Keratinocyte (primary cell): Measurements from ENCODE around the gene ZNF423. TPM values are rescaled to one million over a fixed set of nuclear protein-coding genes. Genes with fewer than 3 reads are reported as not detected.

ENCODE experiments used
- DNase-seq: peaks from one replicate; pipeline ENCODE4 v3.0.0-alpha.2; 2011; ENCODE audit warnings: low read depth, missing footprints, low spot score
- FAIRE-seq: peaks from 2 replicates; lab custom pipeline; 2011; peaks lifted over from hg19 to GRCh38; lab: Jason Lieb, UNC
- H2AFZ ChIP-seq: 2 replicates; pipeline ENCODE4 v1.6.0; 2012; ENCODE audit warnings: low read length, control low read depth, inconsistent platforms; ENCODE audit not compliant: control insufficient read depth
- H3K27ac ChIP-seq: 2 replicates; pipeline ENCODE4 v1.5.1; 2011; ENCODE audit warnings: low read length; ENCODE audit not compliant: control insufficient read depth, insufficient read depth
- H3K27me3 ChIP-seq: 3 replicates; pipeline ENCODE4 v1.6.0; 2011; ENCODE audit warnings: low read length; ENCODE audit not compliant: control insufficient read depth, insufficient read depth; ENCODE audit errors: extremely low read depth
- H3K36me3 ChIP-seq, 2 experiments: 2 replicates in 1 of 2; 3 replicates in 1 of 2; pipeline ENCODE4 v1.5.1; 2011; ENCODE audit warnings: low read length in 2 of 2, mild to moderate bottlenecking in 1 of 2; ENCODE audit not compliant: control insufficient read depth in 2 of 2, insufficient read depth in 2 of 2; ENCODE audit errors: extremely low read depth in 1 of 2
- H3K4me1 ChIP-seq: 3 replicates; pipeline ENCODE4 v1.5.1; 2011; ENCODE audit warnings: low read length; ENCODE audit not compliant: control insufficient read depth, insufficient read depth; ENCODE audit errors: extremely low read depth
- H3K4me2 ChIP-seq: 3 replicates; pipeline ENCODE4 v1.6.0; 2011; ENCODE audit warnings: low read depth, low read length; ENCODE audit not compliant: control insufficient read depth, insufficient read depth; ENCODE audit errors: extremely low read depth
- H3K4me3 ChIP-seq, 3 experiments: fragments of 200-600 bp in 1 of 3; sonication (generic) in 1 of 3; 2 replicates in 2 of 3; 3 replicates in 1 of 3; pipeline ENCODE4 v1.5.1; 2011 to 2016; ENCODE audit warnings: low read length in 3 of 3, mild to moderate bottlenecking in 3 of 3, control low read depth in 2 of 3, inconsistent platforms in 1 of 3, low read depth in 1 of 3, mixed read lengths in 1 of 3, mixed run types in 1 of 3, moderate library complexity in 1 of 3; ENCODE audit not compliant: control insufficient read depth in 2 of 3, insufficient read depth in 2 of 3; ENCODE audit errors: extremely low read depth in 1 of 3
- H3K79me2 ChIP-seq: 2 replicates; pipeline ENCODE4 v1.6.0; 2012; ENCODE audit warnings: low read length; ENCODE audit not compliant: control insufficient read depth, insufficient read depth
- H3K9ac ChIP-seq: 3 replicates; pipeline ENCODE4 v1.6.0; 2011; ENCODE audit warnings: low read length; ENCODE audit not compliant: control insufficient read depth, insufficient read depth; ENCODE audit errors: extremely low read depth
- H3K9me1 ChIP-seq: 3 replicates; pipeline ENCODE4 v1.6.0; 2011; ENCODE audit warnings: low read length; ENCODE audit not compliant: control insufficient read depth, insufficient read depth; ENCODE audit errors: extremely low read depth
- H3K9me3 ChIP-seq: 2 replicates; pipeline ENCODE4 v1.5.1; 2012; ENCODE audit warnings: low read depth, low read length; ENCODE audit not compliant: control insufficient read depth
- H4K20me1 ChIP-seq: 3 replicates; pipeline ENCODE4 v1.6.0; 2011; ENCODE audit warnings: low read length; ENCODE audit not compliant: control insufficient read depth, insufficient read depth; ENCODE audit errors: extremely low read depth
- EZH2 ChIP-seq: IDR thresholded peaks from one replicate; pipeline ENCODE4 v1.6.1; 2012; ENCODE audit warnings: inconsistent platforms, mild to moderate bottlenecking, low read length, moderate library complexity
- dilution Hi-C: fragments of 300-500 bp; cut with MboI; formaldehyde crosslinking; loops from one replicate; pipeline ENCODE4 v1.7.0; 2020; ENCODE audit warnings: low sequenced_read_pairs; ENCODE audit not compliant: extremely low pct_ligation_motif_present
- polyA plus RNA-seq, 5 experiments: library from polyadenylated mRNA; depleted of rRNA in 3 of 5; stranded (reverse) in 3 of 5; stranded (forward) in 1 of 5; unstranded in 1 of 5; fragments of >200 nt; gene quantifications; 1 replicate in 1 of 5; 2 replicates in 3 of 5; 3 replicates in 1 of 5; pipeline versions ENCODE4 v1.2.1 to v1.2.3, GENCODE V29; 2011 to 2012; ENCODE audit warnings: missing spikeins in 2 of 5, low read depth in 1 of 5, low replicate concordance in 1 of 5
- TF ChIP-seq, protein P1 (sequence below), 3 experiments: IDR thresholded peaks in 1 of 3; conservative IDR thresholded peaks in 1 of 3; optimal IDR thresholded peaks in 1 of 3; 2 replicates in 2 of 3; 3 replicates in 1 of 3; pipeline versions ENCODE3 to v1.5.1; 2011; ENCODE audit warnings: low read length in 3 of 3, mild to moderate bottlenecking in 3 of 3, moderate library complexity in 2 of 3, control low read depth in 1 of 3, inconsistent platforms in 1 of 3; ENCODE audit not compliant: insufficient read depth in 2 of 3; ENCODE audit errors: extremely low read depth in 1 of 3

The ZNF423 gene
- polyA plus RNA-seq, 1 donor (not counting 4 experiments of a cell fraction or from before 2014, with no cell fraction given) = 0.05 TPM

- Histone ChIP-seq H2AFZ (no peak overlapping the region), H3K79me2 (no peaks in the 10 kb centered on the region), H4K20me1 (no peaks in the 10 kb centered on the region), H3K4me1 (no peaks in the 10 kb centered on the region), H3K4me3 (no peak overlapping the region), H3K27me3 (peaks cover 19% of the 10 kb centered on the region), H3K9me1 (no peaks in the 10 kb centered on the region), H3K4me2 (no peak overlapping the region), H3K9me3 (no peaks in the 10 kb centered on the region), H3K36me3 (no peaks in the 10 kb centered on the region), H3K27ac (no peak overlapping the region), H3K9ac (no peak overlapping the region)
- TF ChIP-seq, protein P1, sequence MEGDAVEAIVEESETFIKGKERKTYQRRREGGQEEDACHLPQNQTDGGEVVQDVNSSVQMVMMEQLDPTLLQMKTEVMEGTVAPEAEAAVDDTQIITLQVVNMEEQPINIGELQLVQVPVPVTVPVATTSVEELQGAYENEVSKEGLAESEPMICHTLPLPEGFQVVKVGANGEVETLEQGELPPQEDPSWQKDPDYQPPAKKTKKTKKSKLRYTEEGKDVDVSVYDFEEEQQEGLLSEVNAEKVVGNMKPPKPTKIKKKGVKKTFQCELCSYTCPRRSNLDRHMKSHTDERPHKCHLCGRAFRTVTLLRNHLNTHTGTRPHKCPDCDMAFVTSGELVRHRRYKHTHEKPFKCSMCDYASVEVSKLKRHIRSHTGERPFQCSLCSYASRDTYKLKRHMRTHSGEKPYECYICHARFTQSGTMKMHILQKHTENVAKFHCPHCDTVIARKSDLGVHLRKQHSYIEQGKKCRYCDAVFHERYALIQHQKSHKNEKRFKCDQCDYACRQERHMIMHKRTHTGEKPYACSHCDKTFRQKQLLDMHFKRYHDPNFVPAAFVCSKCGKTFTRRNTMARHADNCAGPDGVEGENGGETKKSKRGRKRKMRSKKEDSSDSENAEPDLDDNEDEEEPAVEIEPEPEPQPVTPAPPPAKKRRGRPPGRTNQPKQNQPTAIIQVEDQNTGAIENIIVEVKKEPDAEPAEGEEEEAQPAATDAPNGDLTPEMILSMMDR (optimal IDR thresholded peaks at IDR 0.05 in 1 of 3, IDR thresholded peaks at IDR 0.05 in 1 of 3, conservative IDR thresholded peaks at IDR 0.05 in 1 of 3; ENCODE audit: extremely low read depth in 1 of 3, insufficient read depth in 2 of 3, low read length in 3 of 3) = no peak
- no peak for TF ChIP-seq EZH2
- DNase-seq = no peak
- dilution Hi-C loops = no loop called here
- no peak for FAIRE-seq
Measured at GRCh38 chr16:49488740-49489525, 367.0 kb downstream of the ZNF423 start.

DNA sequence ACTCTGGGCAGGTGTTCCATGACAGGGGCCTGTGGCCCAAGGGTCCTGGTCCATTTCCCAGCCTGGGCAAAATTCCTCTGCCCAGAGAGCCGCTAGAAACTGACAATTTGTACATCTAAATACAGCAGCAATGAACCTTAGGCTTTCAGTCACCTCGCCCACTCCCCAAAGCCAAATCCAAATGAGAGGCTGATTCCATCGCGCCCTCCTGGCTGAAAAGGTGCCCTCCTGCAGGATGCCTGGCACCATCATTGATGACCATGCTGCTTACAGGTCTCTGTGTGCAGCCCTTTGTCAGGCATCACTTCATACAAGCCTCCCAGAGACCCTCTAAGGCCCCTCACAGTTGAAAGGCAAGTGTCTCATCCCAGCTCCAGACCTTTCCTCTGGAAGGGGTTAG lies 367.6 kb downstream of the ZNF423 start:
- H3K27me3 ChIP-seq = peaks cover 19% of the 10 kb centered on the region
- H3K79me2 ChIP-seq = no peaks in the 10 kb centered on the region
- no peaks in the 10 kb centered on the region for H4K20me1 ChIP-seq
- no peak overlapping the region for H3K4me2 ChIP-seq
- H3K9me3 ChIP-seq = no peaks in the 10 kb centered on the region
- TF ChIP-seq EZH2 = no peak
- TF ChIP-seq, protein P1 (optimal IDR thresholded peaks at IDR 0.05 in 1 of 3, IDR thresholded peaks at IDR 0.05 in 1 of 3, conservative IDR thresholded peaks at IDR 0.05 in 1 of 3; ENCODE audit: extremely low read depth in 1 of 3, insufficient read depth in 2 of 3, low read length in 3 of 3) = no peak
- dilution Hi-C loops = no loop called here
- no peak overlapping the region for H2AFZ ChIP-seq
- FAIRE-seq = no peak
- H3K9ac ChIP-seq = no peak overlapping the region
- H3K4me3 ChIP-seq = no peak overlapping the region
- no peaks in the 10 kb centered on the region for H3K4me1 ChIP-seq
- no peaks in the 10 kb centered on the region for H3K9me1 ChIP-seq
- no peak for DNase-seq
- H3K27ac ChIP-seq = no peak overlapping the region
- H3K36me3 ChIP-seq = no peaks in the 10 kb centered on the region
